ENCODE results near the gene SH3BGRL. TPM values are rescaled to one million over a fixed set of nuclear protein-coding genes. Genes with fewer than 3 reads are reported as not detected.

Gene SH3BGRL
- total RNA-seq, 4 donors from 2014 or later, result 266 to 380 (median 359) TPM

DNA sequence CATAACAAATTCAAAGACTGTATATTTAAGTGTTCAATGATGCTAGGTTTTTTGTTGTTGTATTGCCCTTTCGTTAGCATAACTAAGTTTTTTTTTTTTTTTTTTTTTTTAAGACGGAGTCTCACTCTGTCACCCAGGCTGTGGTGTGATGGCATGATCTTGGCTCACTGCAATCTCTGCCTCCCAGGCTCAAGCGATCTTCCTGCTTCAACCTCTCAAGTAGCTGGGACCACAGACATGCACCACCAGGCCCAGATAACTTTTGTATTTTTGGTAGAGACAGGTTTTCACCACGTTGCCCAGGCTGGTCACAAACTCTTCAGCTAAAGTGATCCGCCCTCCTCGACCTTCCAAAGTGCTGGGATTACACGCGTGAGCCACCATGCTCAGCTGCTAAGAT, 7.0 kb downstream of the SH3BGRL start:
- Histone ChIP-seq H3K27ac (peak overlapping the region in 2 of 4 donors; percentile 23 to 55), H3K9me3 (no peaks in the 10 kb centered on the region), H3K4me3 (no peak overlapping the region), H3K36me3 (no peaks in the 10 kb centered on the region), H3K4me1 (peaks cover 0 to 28% (median 0%) of the 10 kb centered on the region in 3 donors), H3K27me3 (no peaks in the 10 kb centered on the region)
- no peak for ATAC-seq
- 31 to 55% methylated on average over 3 to 7 of the region's 8 CpGs for WGBS, 2 donors (ENCODE audit: low coverage in 1 of 2)
- TF ChIP-seq EP300 (IDR thresholded peaks at IDR 0.05) (no peak), POLR2AphosphoS5 (IDR thresholded peaks at IDR 0.05) (no peak), POLR2A (IDR thresholded peaks at IDR 0.05) (no peak)
- TF ChIP-seq, protein P1, sequence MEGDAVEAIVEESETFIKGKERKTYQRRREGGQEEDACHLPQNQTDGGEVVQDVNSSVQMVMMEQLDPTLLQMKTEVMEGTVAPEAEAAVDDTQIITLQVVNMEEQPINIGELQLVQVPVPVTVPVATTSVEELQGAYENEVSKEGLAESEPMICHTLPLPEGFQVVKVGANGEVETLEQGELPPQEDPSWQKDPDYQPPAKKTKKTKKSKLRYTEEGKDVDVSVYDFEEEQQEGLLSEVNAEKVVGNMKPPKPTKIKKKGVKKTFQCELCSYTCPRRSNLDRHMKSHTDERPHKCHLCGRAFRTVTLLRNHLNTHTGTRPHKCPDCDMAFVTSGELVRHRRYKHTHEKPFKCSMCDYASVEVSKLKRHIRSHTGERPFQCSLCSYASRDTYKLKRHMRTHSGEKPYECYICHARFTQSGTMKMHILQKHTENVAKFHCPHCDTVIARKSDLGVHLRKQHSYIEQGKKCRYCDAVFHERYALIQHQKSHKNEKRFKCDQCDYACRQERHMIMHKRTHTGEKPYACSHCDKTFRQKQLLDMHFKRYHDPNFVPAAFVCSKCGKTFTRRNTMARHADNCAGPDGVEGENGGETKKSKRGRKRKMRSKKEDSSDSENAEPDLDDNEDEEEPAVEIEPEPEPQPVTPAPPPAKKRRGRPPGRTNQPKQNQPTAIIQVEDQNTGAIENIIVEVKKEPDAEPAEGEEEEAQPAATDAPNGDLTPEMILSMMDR (IDR thresholded peaks at IDR 0.05), result no peak

DNA sequence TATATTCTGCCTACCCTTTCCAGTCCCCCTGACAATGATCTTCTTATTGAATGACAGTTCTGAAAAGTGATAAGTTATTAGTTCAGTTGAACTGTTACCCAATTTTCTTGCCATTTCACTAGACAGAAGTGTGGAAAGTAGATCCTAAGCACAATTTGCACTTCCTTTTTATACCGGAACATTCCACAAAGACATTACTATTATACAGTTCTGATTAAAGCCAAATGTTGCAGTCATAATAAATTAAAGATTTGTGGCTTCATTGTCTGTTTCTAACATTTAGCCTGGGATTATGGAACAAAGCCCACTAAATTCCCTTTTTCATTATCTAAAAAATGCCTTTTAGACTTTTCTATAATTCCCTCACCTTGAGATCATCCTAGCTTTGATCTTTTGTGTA, 13.8 kb downstream of the SH3BGRL start:
- Histone ChIP-seq H3K27ac (no peak overlapping the region), H3K36me3 (no peaks in the 10 kb centered on the region), H3K4me3 (no peak overlapping the region), H3K9me3 (no peaks in the 10 kb centered on the region), H3K27me3 (no peaks in the 10 kb centered on the region), H3K4me1 (no peaks in the 10 kb centered on the region)
- no peak for ATAC-seq
- TF ChIP-seq POLR2A (IDR thresholded peaks at IDR 0.05) (no peak), EP300 (IDR thresholded peaks at IDR 0.05) (no peak), POLR2AphosphoS5 (IDR thresholded peaks at IDR 0.05) (no peak)
- TF ChIP-seq, protein P1 (IDR thresholded peaks at IDR 0.05), result no peak
- WGBS, 2 donors (ENCODE audit: low coverage in 1 of 2), result 25 to 29% methylated on average over 1 of the region's 1 CpG

DNA sequence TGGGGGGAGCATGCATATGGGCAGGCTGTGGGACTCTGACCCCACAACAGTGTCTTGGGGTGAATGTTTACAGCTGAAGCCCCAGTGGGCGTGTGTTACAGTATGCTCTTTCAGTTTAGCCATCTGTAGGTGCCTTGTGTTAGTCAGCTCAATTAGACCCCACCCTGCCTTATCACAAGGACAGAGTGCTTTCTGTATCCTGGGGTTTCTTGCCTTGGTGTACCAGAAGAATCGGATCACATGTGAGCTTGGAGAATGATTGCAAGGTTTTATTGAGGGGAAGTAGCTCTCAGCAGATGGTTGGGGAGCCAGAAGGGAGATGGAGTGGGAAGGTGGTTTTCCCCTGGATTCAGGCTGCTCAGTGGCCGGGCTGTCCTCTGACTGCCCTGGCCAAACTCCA, 27.3 kb downstream of the SH3BGRL start:
- ATAC-seq, result no peak
- H3K4me1 ChIP-seq, result peaks cover 0 to 17% (median 0%) of the 10 kb centered on the region in 3 donors
- H3K36me3 ChIP-seq, result no peaks in the 10 kb centered on the region
- no CpG with 5 or more reads among the region's 3 CpGs for WGBS, 2 donors (ENCODE audit: low coverage in 1 of 2)
- no peaks in the 10 kb centered on the region for H3K9me3 ChIP-seq
- no peak overlapping the region for H3K4me3 ChIP-seq
- TF ChIP-seq POLR2A (IDR thresholded peaks at IDR 0.05), result no peak
- TF ChIP-seq EP300 (IDR thresholded peaks at IDR 0.05), result no peak
- TF ChIP-seq, protein P1 (IDR thresholded peaks at IDR 0.05), result no peak
- TF ChIP-seq POLR2AphosphoS5 (IDR thresholded peaks at IDR 0.05), result no peak
- no peaks in the 10 kb centered on the region for H3K27me3 ChIP-seq
- H3K27ac ChIP-seq, result no peak overlapping the region

DNA sequence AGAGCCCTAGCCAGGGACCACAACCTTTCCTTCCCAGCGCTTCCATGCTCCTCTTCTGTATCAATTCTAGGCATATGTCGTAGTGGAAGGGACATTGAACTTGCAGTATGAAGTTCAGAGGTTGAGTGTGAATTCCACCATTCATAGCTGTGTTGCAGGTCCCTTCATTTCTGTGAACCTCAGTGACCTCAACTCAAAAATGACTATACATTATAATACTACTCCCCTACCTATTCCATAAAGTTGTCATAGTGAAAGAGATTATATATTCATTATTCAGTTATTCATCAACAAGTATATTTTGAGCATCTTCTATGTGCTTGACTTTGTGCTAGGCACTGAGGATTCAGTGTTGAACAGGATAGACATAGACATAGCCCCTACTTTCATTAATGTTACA, 28.0 kb downstream of the SH3BGRL start:
- ATAC-seq, result no peak

DNA sequence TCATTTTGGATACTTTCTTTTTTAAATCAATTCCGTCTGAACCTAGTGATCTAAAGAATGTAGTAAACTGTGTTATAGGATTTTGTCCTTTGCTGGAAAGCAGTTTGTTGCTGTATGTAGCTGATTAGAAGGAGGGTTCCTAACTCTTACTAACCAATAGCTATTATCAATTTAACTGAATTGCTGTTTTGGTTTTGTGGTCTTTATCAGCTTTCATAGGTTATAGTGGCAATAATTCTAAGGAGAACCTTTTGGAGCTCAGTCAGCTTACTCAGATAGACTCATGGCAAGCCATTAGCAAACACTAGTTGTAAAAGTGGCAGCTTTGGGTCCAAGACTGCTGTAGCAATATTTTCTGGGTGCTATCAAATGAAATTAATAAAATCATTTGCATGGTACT, 29.6 kb downstream of the SH3BGRL start:
- Histone ChIP-seq H3K27ac (no peak overlapping the region), H3K9me3 (no peaks in the 10 kb centered on the region), H3K4me1 (peaks cover 0 to 17% (median 0%) of the 10 kb centered on the region in 3 donors), H3K36me3 (no peaks in the 10 kb centered on the region), H3K4me3 (no peak overlapping the region), H3K27me3 (no peaks in the 10 kb centered on the region)
- ATAC-seq, result no peak
- WGBS, 2 donors (ENCODE audit: low coverage in 1 of 2), result 18 to 67% methylated on average over 1 of the region's 1 CpG
- TF ChIP-seq POLR2AphosphoS5 (IDR thresholded peaks at IDR 0.05) (no peak), POLR2A (IDR thresholded peaks at IDR 0.05) (no peak), EP300 (IDR thresholded peaks at IDR 0.05) (no peak)
- TF ChIP-seq, protein P1 (IDR thresholded peaks at IDR 0.05), result no peak

More for the DNA sequence above, 28.0 kb downstream of the SH3BGRL start:
- Histone ChIP-seq H3K9me3 (no peaks in the 10 kb centered on the region), H3K4me3 (no peak overlapping the region), H3K27me3 (no peaks in the 10 kb centered on the region), H3K4me1 (peaks cover 0 to 17% (median 0%) of the 10 kb centered on the region in 3 donors), H3K27ac (no peak overlapping the region), H3K36me3 (no peaks in the 10 kb centered on the region)
- TF ChIP-seq EP300 (IDR thresholded peaks at IDR 0.05), result no peak
- no peak for TF ChIP-seq POLR2A (IDR thresholded peaks at IDR 0.05)
- TF ChIP-seq, protein P1 (IDR thresholded peaks at IDR 0.05), result no peak
- TF ChIP-seq POLR2AphosphoS5 (IDR thresholded peaks at IDR 0.05), result no peak
- WGBS, 2 donors (ENCODE audit: low coverage in 1 of 2), result 83% methylated on average over 2 of the region's 2 CpGs; no CpG with 5 or more reads in 1 of the 2 donors

All from gastroesophageal sphincter (tissue), 4 donors.